IPS-18a (cell line): ENCODE data around the gene FSIP1.

Source experiments
- H3K27ac ChIP-seq: one replicate; pipeline ENCODE4 v1.5.1; 2013; ENCODE audit warnings: low read length
- H3K27me3 ChIP-seq: one replicate; pipeline ENCODE4 v1.6.1; 2013; ENCODE audit warnings: mild to moderate bottlenecking, low read length; ENCODE audit not compliant: control insufficient read depth, insufficient read depth
- H3K36me3 ChIP-seq: one replicate; pipeline ENCODE4 v1.6.1; 2013; ENCODE audit warnings: low read depth, low read length; ENCODE audit not compliant: control insufficient read depth
- H3K4me1 ChIP-seq: one replicate; pipeline ENCODE4 v1.6.1; 2013; ENCODE audit warnings: low read depth, low read length; ENCODE audit not compliant: control insufficient read depth
- H3K4me3 ChIP-seq: one replicate; pipeline ENCODE4 v1.5.1; 2013; ENCODE audit warnings: low read length
- H3K9ac ChIP-seq: one replicate; pipeline ENCODE4 v1.6.1; 2013; ENCODE audit warnings: mild to moderate bottlenecking, low read length, moderate library complexity
- H3K9me3 ChIP-seq: one replicate; pipeline ENCODE4 v1.6.1; 2013; ENCODE audit warnings: low read depth, low read length; ENCODE audit not compliant: control insufficient read depth

Gene FSIP1

GRCh38 chr15:39565851-39566250, 216.8 kb downstream of the FSIP1 start:
- Histone ChIP-seq H3K27me3 (no peaks in the 10 kb centered on the region), H3K27ac (no peak overlapping the region), H3K36me3 (no peaks in the 10 kb centered on the region), H3K4me3 (no peak overlapping the region), H3K4me1 (no peaks in the 10 kb centered on the region), H3K9ac (no peak overlapping the region), H3K9me3 (no peaks in the 10 kb centered on the region)

GRCh38 chr15:39564972-39565665, 217.5 kb downstream of the FSIP1 start:
- Histone ChIP-seq H3K27me3 (no peaks in the 10 kb centered on the region), H3K4me1 (no peaks in the 10 kb centered on the region), H3K27ac (no peak overlapping the region), H3K36me3 (no peaks in the 10 kb centered on the region), H3K4me3 (no peak overlapping the region), H3K9ac (no peak overlapping the region), H3K9me3 (no peaks in the 10 kb centered on the region)

GRCh38 chr15:39558421-39558820, 224.2 kb downstream of the FSIP1 start:
- Histone ChIP-seq H3K9ac (no peak overlapping the region), H3K4me1 (peaks cover 3% of the 10 kb centered on the region)

GRCh38 chr15:39556461-39556860, 226.2 kb downstream of the FSIP1 start:
- Histone ChIP-seq H3K9ac (no peak overlapping the region), H3K4me1 (peaks cover 3% of the 10 kb centered on the region), H3K27me3 (no peaks in the 10 kb centered on the region), H3K4me3 (no peak overlapping the region), H3K9me3 (no peaks in the 10 kb centered on the region), H3K27ac (no peak overlapping the region), H3K36me3 (no peaks in the 10 kb centered on the region)

More at GRCh38 chr15:39558421-39558820, 224.2 kb downstream of the FSIP1 start:
- Histone ChIP-seq H3K36me3 (no peaks in the 10 kb centered on the region), H3K27me3 (no peaks in the 10 kb centered on the region), H3K4me3 (no peak overlapping the region), H3K27ac (no peak overlapping the region), H3K9me3 (no peaks in the 10 kb centered on the region)

- Histone ChIP-seq H3K4me3 (no peak overlapping the region), H3K36me3 (no peaks in the 10 kb centered on the region), H3K4me1 (peaks cover 3% of the 10 kb centered on the region), H3K27me3 (no peaks in the 10 kb centered on the region), H3K9ac (no peak overlapping the region), H3K9me3 (no peaks in the 10 kb centered on the region), H3K27ac (no peak overlapping the region)
Observed at GRCh38 chr15:39555885-39556284, 226.8 kb downstream of the FSIP1 start.

- H3K9ac ChIP-seq: no peak overlapping the region
Observed at GRCh38 chr15:39554746-39555387, 227.8 kb downstream of the FSIP1 start.

GRCh38 chr15:39553947-39554693, 228.5 kb downstream of the FSIP1 start:
- H3K27me3 ChIP-seq: no peaks in the 10 kb centered on the region
- H3K36me3 ChIP-seq: no peaks in the 10 kb centered on the region
- H3K27ac ChIP-seq: no peak overlapping the region
- no peaks in the 10 kb centered on the region for H3K9me3 ChIP-seq
- H3K4me1 ChIP-seq: peaks cover 3% of the 10 kb centered on the region
- H3K4me3 ChIP-seq: no peak overlapping the region
- no peak overlapping the region for H3K9ac ChIP-seq

More at GRCh38 chr15:39554746-39555387, 227.8 kb downstream of the FSIP1 start:
- no peaks in the 10 kb centered on the region for H3K36me3 ChIP-seq
- H3K27me3 ChIP-seq: no peaks in the 10 kb centered on the region
- H3K27ac ChIP-seq: no peak overlapping the region
- H3K4me3 ChIP-seq: no peak overlapping the region
- H3K9me3 ChIP-seq: no peaks in the 10 kb centered on the region
- peaks cover 3% of the 10 kb centered on the region for H3K4me1 ChIP-seq

GRCh38 chr15:39552556-39552955, 230.1 kb downstream of the FSIP1 start:
- Histone ChIP-seq H3K27me3 (no peaks in the 10 kb centered on the region), H3K9me3 (no peaks in the 10 kb centered on the region), H3K4me1 (peaks cover 3% of the 10 kb centered on the region), H3K27ac (no peak overlapping the region), H3K36me3 (no peaks in the 10 kb centered on the region), H3K9ac (no peak overlapping the region), H3K4me3 (no peak overlapping the region)

GRCh38 chr15:39551476-39551875, 231.2 kb downstream of the FSIP1 start:
- Histone ChIP-seq H3K9ac (no peak overlapping the region), H3K36me3 (no peaks in the 10 kb centered on the region), H3K9me3 (no peaks in the 10 kb centered on the region), H3K27ac (no peak overlapping the region), H3K4me3 (no peak overlapping the region), H3K4me1 (peaks cover 3% of the 10 kb centered on the region), H3K27me3 (no peaks in the 10 kb centered on the region)
